Uterus (tissue), 2 donors: ENCODE measurements around the gene BRAF.

Experiments used
- POLR2A ChIP-seq, 2 donors: fragments of 450-650 bp; IDR thresholded peaks; one replicate each; pipeline ENCODE4 v1.6.1; 2016; ENCODE audit warnings: antibody characterized with exemption in 2 of 2, mild to moderate bottlenecking in 1 of 2, moderate library complexity in 1 of 2
- TF ChIP-seq, protein P1 (sequence below), 4 experiments: fragments of 200-600 bp in 2 of 4; fragments of 450-650 bp in 2 of 4; sonication (generic) in 2 of 4; IDR thresholded peaks; one replicate each; pipeline ENCODE4 v1.5.1; 2016 to 2019; ENCODE audit warnings: antibody characterized with exemption in 4 of 4, mild to moderate bottlenecking in 2 of 4, moderate library complexity in 1 of 4

- TF ChIP-seq, protein P1, sequence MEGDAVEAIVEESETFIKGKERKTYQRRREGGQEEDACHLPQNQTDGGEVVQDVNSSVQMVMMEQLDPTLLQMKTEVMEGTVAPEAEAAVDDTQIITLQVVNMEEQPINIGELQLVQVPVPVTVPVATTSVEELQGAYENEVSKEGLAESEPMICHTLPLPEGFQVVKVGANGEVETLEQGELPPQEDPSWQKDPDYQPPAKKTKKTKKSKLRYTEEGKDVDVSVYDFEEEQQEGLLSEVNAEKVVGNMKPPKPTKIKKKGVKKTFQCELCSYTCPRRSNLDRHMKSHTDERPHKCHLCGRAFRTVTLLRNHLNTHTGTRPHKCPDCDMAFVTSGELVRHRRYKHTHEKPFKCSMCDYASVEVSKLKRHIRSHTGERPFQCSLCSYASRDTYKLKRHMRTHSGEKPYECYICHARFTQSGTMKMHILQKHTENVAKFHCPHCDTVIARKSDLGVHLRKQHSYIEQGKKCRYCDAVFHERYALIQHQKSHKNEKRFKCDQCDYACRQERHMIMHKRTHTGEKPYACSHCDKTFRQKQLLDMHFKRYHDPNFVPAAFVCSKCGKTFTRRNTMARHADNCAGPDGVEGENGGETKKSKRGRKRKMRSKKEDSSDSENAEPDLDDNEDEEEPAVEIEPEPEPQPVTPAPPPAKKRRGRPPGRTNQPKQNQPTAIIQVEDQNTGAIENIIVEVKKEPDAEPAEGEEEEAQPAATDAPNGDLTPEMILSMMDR (IDR thresholded peaks at IDR 0.05), result no peak
- no peak for TF ChIP-seq POLR2A (IDR thresholded peaks at IDR 0.05)
These were observed 60.9 kb downstream of the BRAF start for GRCh38 chr7:140863867-140864266.
